Left ventricle myocardium inferior (tissue), 1 donor: ENCODE results near the gene FKRP. TPM values are rescaled to one million over a fixed set of nuclear protein-coding genes. Genes with fewer than 3 reads are reported as not detected.

Experiments used
- DNase-seq: peaks from one replicate; pipeline ENCODE4 v3.0.0-alpha.2; 2020
- H3K27ac ChIP-seq: fragments of 200-600 bp; replicated peaks from 2 replicates; pipeline ENCODE4 v1.8.0; 2021
- H3K27me3 ChIP-seq: fragments of 200-600 bp; 2 replicates; pipeline ENCODE4 v1.8.0; 2021; ENCODE audit warnings: low read depth
- H3K36me3 ChIP-seq: fragments of 200-600 bp; 2 replicates; pipeline ENCODE4 v1.8.0; 2021
- H3K4me1 ChIP-seq: fragments of 200-600 bp; 2 replicates; pipeline ENCODE4 v1.8.0; 2021
- H3K4me3 ChIP-seq: fragments of 200-600 bp; 2 replicates; pipeline ENCODE4 v1.8.0; 2021; ENCODE audit warnings: mild to moderate bottlenecking, moderate library complexity
- H3K9me3 ChIP-seq: fragments of 200-600 bp; replicated peaks from 2 replicates; pipeline ENCODE4 v1.8.0; 2021
- CTCF ChIP-seq: fragments of 200-600 bp; IDR thresholded peaks from 2 replicates; pipeline ENCODE4 v1.8.0; 2021; ENCODE audit warnings: antibody characterized with exemption, mild to moderate bottlenecking, borderline replicate concordance
- intact Hi-C: fragments of 100-400 bp; cut with micrococcal nuclease; formaldehyde crosslinking; loops from one replicate; pipeline ENCODE4 v1.11.0; 2022
- total RNA-seq: library from RNA; stranded (reverse); fragmentation: NEBNext Ultra II Directional; extraction: Animal tissue kit (Norgen Biotek cat#: 25700); gene quantifications from one replicate; pipeline ENCODE4 v1.2.1, GENCODE V29; 2021
- donor health status: DM: no; HTN: yes; CAD: no; lungs with severe emphysema.

Gene FKRP
- total RNA-seq, 1 donor from 2014 or later = 15.6 TPM

GRCh38 chr19:46727757-46728156 lies 18.1 kb upstream of the FKRP start:
- intact Hi-C loops = no loop called here
- Histone ChIP-seq H3K27ac (peak overlapping the region; percentile 77), H3K4me1 (peaks cover 51% of the 10 kb centered on the region), H3K4me3 (peak overlapping the region; percentile 1), H3K9me3 (no peaks in the 10 kb centered on the region), H3K27me3 (no peaks in the 10 kb centered on the region), H3K36me3 (peaks cover 94% of the 10 kb centered on the region)
- TF ChIP-seq CTCF = no peak
- no peak for DNase-seq

DNA sequence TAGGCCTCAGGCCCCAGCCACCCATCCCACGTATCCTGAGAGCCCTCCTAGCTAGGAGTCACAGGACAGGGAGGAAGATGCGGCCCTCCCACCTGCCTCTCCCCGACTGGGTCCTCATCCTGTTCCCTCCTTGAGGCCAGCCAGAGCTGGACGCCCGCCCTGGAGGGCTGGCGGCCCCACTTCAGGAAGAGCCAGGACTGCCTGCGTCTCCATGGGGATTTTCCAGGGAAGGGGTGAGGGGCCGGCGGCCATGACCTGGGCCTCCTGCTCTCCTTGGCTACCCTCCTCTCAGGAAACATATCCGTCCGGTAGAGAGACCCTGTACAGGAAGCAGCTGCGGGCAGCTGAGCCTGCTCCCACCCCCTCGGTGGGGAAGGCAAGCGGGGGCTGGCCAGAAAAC lies 17.6 kb upstream of the FKRP start:
- Histone ChIP-seq H3K27ac (peak overlapping the region; percentile 77), H3K9me3 (no peaks in the 10 kb centered on the region), H3K4me1 (peaks cover 51% of the 10 kb centered on the region), H3K4me3 (peak overlapping the region; percentile 1), H3K27me3 (no peaks in the 10 kb centered on the region), H3K36me3 (peaks cover 94% of the 10 kb centered on the region)
- intact Hi-C loops = no loop called here
- TF ChIP-seq CTCF = no peak
- DNase-seq = peak; percentile 60

GRCh38 chr19:46728693-46729339 lies 17.0 kb upstream of the FKRP start:
- Histone ChIP-seq H3K4me1 (peaks cover 51% of the 10 kb centered on the region), H3K4me3 (peak overlapping the region; percentile 1), H3K36me3 (peaks cover 94% of the 10 kb centered on the region), H3K27ac (peak overlapping the region; percentile 77), H3K27me3 (no peaks in the 10 kb centered on the region), H3K9me3 (no peaks in the 10 kb centered on the region)
- peak; percentile 80 for DNase-seq
- intact Hi-C loops = no loop called here
- peak; percentile 96 for TF ChIP-seq CTCF

GRCh38 chr19:46729696-46730095 lies 16.2 kb upstream of the FKRP start:
- no peak for DNase-seq
- Histone ChIP-seq H3K36me3 (peaks cover 96% of the 10 kb centered on the region), H3K27me3 (no peaks in the 10 kb centered on the region), H3K4me1 (peaks cover 51% of the 10 kb centered on the region), H3K4me3 (no peak overlapping the region), H3K27ac (no peak overlapping the region), H3K9me3 (no peaks in the 10 kb centered on the region)
- no peak for TF ChIP-seq CTCF
- intact Hi-C loops = no loop called here

- peaks cover 51% of the 10 kb centered on the region for H3K4me1 ChIP-seq
- no peak overlapping the region for H3K27ac ChIP-seq
- no peaks in the 10 kb centered on the region for H3K27me3 ChIP-seq
- intact Hi-C loops = no loop called here
- H3K9me3 ChIP-seq = no peaks in the 10 kb centered on the region
- H3K4me3 ChIP-seq = no peak overlapping the region
- DNase-seq = no peak
- TF ChIP-seq CTCF = no peak
- H3K36me3 ChIP-seq = peaks cover 96% of the 10 kb centered on the region
Measured at GRCh38 chr19:46730187-46730586, 15.7 kb upstream of the FKRP start.
